Right atrium auricular region (tissue), 2 donors: ENCODE data around the gene SCFD2. TPM values are rescaled to one million over a fixed set of nuclear protein-coding genes. Genes with fewer than 3 reads are reported as not detected.

Experiments used
- DNase-seq: peaks from one replicate; pipeline ENCODE4 v3.0.0-alpha.2; 2019; ENCODE audit warnings: low spot score
- H3K27ac ChIP-seq, 2 donors: fragments of 200-600 bp; sonication (generic); 1 replicate in 1 of 2; 2 replicates in 1 of 2; pipeline ENCODE4 v1.5.1; 2016 to 2019
- H3K27me3 ChIP-seq, 2 donors: fragments of 200-600 bp; sonication (generic); one replicate each; pipeline versions ENCODE4 v1.5.1 to v1.6.0; 2017 to 2019
- H3K36me3 ChIP-seq: fragments of 200-600 bp; sonication (generic); one replicate; pipeline ENCODE4 v1.5.1; 2016
- H3K4me1 ChIP-seq, 2 donors: fragments of 200-600 bp; sonication (generic); one replicate each; pipeline versions ENCODE4 v1.5.1 to v1.6.0; 2017 to 2019
- H3K4me3 ChIP-seq, 2 donors: fragments of 200-600 bp; sonication (generic); 1 replicate in 1 of 2; 2 replicates in 1 of 2; pipeline ENCODE4 v1.5.1; 2017 to 2019; ENCODE audit warnings: mild to moderate bottlenecking in 1 of 2, moderate library complexity in 1 of 2
- H3K9me3 ChIP-seq, 2 donors: fragments of 200-600 bp; sonication (generic); one replicate each; pipeline ENCODE4 v1.5.1; 2019
- CTCF ChIP-seq, 2 donors: fragments of 200-600 bp; sonication (generic); IDR thresholded peaks; one replicate each; pipeline ENCODE4 v1.5.1; 2019; ENCODE audit warnings: antibody characterized with exemption in 2 of 2
- total RNA-seq, 2 donors: library from RNA; depleted of rRNA; stranded (reverse); fragments of >200 nt; gene quantifications; one replicate each; pipeline ENCODE4 v1.1.0, GENCODE V29; 2016

Gene SCFD2
- total RNA-seq, 2 donors from 2014 or later, result 8.1 to 9.4 TPM

DNA sequence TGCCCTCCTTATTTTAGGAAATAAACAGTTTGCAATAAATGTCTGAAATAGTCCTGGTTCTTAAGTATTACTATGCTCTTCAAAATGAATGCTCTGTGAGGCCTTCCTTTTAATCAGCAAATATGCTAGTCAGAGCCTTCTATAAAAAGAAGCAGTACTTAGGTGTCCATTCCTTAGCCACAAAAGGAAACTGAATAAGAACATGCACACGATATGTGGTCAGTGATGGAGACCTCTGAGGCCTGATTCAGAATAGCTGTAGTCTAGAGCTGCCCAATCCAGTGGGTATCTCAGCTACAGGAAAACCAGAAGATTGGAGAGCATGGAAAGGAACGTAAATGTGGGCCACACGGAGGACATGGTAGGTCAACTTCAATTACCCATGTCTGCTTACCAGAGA lies 361.9 kb downstream of the SCFD2 start:
- Histone ChIP-seq H3K9me3 (no peaks in the 10 kb centered on the region), H3K27me3 (no peaks in the 10 kb centered on the region), H3K4me3 (no peak overlapping the region), H3K4me1 (peaks cover 0 to 11% of the 10 kb centered on the region in 2 donors), H3K36me3 (no peaks in the 10 kb centered on the region), H3K27ac (peak overlapping the region in 1 of 2 donors; percentile 20)
- no peak for DNase-seq
- no peak for TF ChIP-seq CTCF (IDR thresholded peaks at IDR 0.05)

DNA sequence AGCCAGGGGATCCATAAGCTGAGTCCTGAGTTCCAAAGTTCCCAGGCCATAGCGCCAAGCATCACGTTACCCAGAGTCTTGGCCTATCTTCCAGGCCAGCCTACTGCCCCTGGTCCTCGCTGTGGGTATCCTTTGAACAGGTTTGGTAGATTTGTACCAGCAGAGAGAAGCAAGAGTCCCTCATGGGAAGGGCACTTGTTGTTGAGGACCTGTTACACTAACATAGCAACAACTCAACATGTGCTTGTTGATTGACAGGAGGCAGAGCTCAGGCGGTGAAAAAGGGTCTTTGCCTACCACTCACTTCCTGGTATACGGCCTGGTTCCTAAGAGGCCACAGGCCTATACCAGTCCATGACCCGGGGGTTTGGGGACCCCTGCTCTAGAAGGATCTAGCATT lies 365.3 kb downstream of the SCFD2 start:
- H3K9me3 ChIP-seq, result no peaks in the 10 kb centered on the region
- H3K4me1 ChIP-seq, result peaks cover 0 to 34% of the 10 kb centered on the region in 2 donors
- no peak overlapping the region for H3K4me3 ChIP-seq
- no peaks in the 10 kb centered on the region for H3K27me3 ChIP-seq
- DNase-seq, result no peak
- no peak overlapping the region for H3K27ac ChIP-seq
- no peaks in the 10 kb centered on the region for H3K36me3 ChIP-seq
- TF ChIP-seq CTCF (IDR thresholded peaks at IDR 0.05), result no peak

DNA sequence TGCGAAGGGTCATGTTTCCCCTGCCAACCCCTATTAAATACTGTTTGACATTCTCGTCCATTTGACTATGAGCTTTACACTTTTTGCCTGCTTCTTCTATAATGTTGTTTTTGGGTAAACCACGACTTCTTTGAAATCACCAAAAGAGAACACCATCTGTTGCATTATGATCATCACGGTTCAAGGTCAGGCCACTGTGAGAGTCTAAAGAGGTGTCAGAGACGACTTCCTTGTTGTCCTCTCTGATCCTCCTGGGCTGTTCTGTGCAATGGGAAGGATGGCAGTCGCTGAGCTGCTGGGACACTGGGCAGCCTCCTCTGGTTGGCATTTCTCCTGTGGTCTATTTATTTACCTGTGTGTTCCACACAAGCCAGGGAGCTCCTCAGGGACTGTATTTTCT lies 366.2 kb downstream of the SCFD2 start:
- DNase-seq, result no peak
- Histone ChIP-seq H3K4me1 (peaks cover 0 to 40% of the 10 kb centered on the region in 2 donors), H3K9me3 (no peaks in the 10 kb centered on the region), H3K27me3 (no peaks in the 10 kb centered on the region), H3K36me3 (no peaks in the 10 kb centered on the region), H3K4me3 (no peak overlapping the region), H3K27ac (no peak overlapping the region)
- TF ChIP-seq CTCF (IDR thresholded peaks at IDR 0.05), result no peak

GRCh38 chr4:52998413-52998812 lies 367.4 kb downstream of the SCFD2 start:
- no peak overlapping the region for H3K4me3 ChIP-seq
- H3K4me1 ChIP-seq, result peaks cover 0 to 45% of the 10 kb centered on the region in 2 donors
- H3K36me3 ChIP-seq, result no peaks in the 10 kb centered on the region
- no peak for DNase-seq
- H3K27me3 ChIP-seq, result no peaks in the 10 kb centered on the region
- no peak for TF ChIP-seq CTCF (IDR thresholded peaks at IDR 0.05)
- peak overlapping the region in 1 of 2 donors; percentile 75 for H3K27ac ChIP-seq
- H3K9me3 ChIP-seq, result no peaks in the 10 kb centered on the region

DNA sequence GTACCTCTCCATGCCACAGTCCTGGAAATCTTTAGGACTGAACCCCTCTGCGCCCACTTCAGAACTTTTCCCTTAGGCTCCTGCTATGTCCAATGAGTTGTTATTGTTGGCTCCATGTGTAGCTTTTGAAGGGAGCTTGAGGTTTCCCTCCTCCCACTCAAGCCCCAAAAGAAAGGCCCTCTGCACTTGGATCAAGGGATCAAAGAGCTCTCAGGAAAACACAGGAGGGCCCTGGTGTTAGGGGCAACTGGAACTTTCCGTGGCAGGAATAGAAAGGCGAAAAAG lies 368.8 kb downstream of the SCFD2 start:
- Histone ChIP-seq H3K27me3 (no peaks in the 10 kb centered on the region), H3K27ac (peak overlapping the region; percentile 55 to 75), H3K36me3 (no peaks in the 10 kb centered on the region), H3K4me3 (no peak overlapping the region), H3K9me3 (no peaks in the 10 kb centered on the region), H3K4me1 (peaks cover 0 to 46% of the 10 kb centered on the region in 2 donors)
- no peak for DNase-seq
- TF ChIP-seq CTCF (IDR thresholded peaks at IDR 0.05), result no peak

DNA sequence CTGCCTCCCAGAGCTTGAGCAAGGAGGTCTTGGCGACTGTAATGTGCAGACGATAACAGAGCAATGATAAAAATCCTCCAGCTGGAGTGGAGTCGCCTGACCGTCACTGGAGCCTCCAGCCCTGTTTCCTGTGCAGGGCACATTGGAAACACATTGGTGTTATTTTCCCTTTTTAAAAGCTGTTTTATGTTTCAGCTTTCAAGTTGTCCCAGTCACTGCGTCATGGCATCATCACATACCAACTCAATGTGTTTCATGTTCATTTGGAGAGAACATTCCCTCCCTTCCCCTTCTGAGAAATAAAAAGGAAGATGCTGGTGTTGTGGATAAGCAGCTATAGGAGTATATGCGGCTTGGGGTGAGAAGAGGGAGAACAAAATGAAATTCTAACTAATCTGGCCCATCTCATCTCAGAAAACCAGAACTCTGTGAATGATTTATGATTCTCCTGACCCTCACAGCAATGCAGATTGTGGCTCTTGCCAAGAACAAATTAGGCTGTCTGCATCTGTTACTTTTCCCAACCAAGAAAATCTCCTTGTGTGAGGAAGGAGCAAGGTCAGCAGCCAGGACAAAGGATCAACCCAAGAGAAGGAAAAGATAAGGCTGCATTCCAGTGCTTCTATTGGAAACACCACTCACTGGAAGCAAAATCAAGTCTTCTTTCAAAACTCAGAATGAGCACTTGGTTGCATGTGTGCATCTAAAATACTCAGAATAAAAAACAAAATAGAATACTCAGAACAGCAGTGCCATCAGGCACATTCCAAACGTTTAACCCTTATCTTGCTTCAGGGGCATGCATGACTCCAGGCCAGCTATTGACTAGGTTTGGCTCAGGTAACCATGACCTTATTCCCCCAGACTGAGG lies 369.4 kb downstream of the SCFD2 start:
- peak overlapping the region; percentile 55 to 75 for H3K27ac ChIP-seq
- no peak for TF ChIP-seq CTCF (IDR thresholded peaks at IDR 0.05)
- H3K9me3 ChIP-seq, result no peaks in the 10 kb centered on the region
- H3K4me3 ChIP-seq, result no peak overlapping the region
- DNase-seq, result peak; percentile 75
- H3K36me3 ChIP-seq, result no peaks in the 10 kb centered on the region
- H3K27me3 ChIP-seq, result no peaks in the 10 kb centered on the region
- peaks cover 0 to 46% of the 10 kb centered on the region in 2 donors for H3K4me1 ChIP-seq
